GM12872 (cell line): Measurements from ENCODE around the gene MS4A8.
A peak's percentile ranks its signal among the peaks of the same experiment; 100 is the strongest.

ENCODE experiments used
- CTCF ChIP-seq: IDR thresholded peaks from 3 replicates; pipeline ENCODE4 v1.5.1; 2011; ENCODE audit warnings: low read depth, mild to moderate bottlenecking, low read length, moderate library complexity; ENCODE audit not compliant: insufficient read depth

Gene MS4A8

GRCh38 chr11:60731586-60731985, 32.2 kb downstream of the MS4A8 start:
- no peak for TF ChIP-seq CTCF

- no peak for TF ChIP-seq CTCF
These were observed 34.9 kb downstream of the MS4A8 start for GRCh38 chr11:60734279-60734678.

- peak; percentile 29; the same call in 1 of the 3 replicates for TF ChIP-seq CTCF
These were observed 39.7 kb downstream of the MS4A8 start for GRCh38 chr11:60739114-60739513.

GRCh38 chr11:60740573-60740972, 41.2 kb downstream of the MS4A8 start:
- no peak for TF ChIP-seq CTCF

GRCh38 chr11:60741421-60741820, 42.0 kb downstream of the MS4A8 start:
- TF ChIP-seq CTCF, result no peak

GRCh38 chr11:60743058-60743457, 43.6 kb downstream of the MS4A8 start:
- TF ChIP-seq CTCF, result no peak

- TF ChIP-seq CTCF, result no peak
These were observed 44.7 kb downstream of the MS4A8 start for GRCh38 chr11:60744114-60744513.
